DOHH2 (cell line): ENCODE results near the gene GABPB1.

Experiments
- H3F3A ChIP-seq: fragments of 200-600 bp; sonication (generic), shearing (Covaris generic); 2 replicates; pipeline ENCODE4 v1.6.0; 2016; ENCODE audit warnings: antibody characterized with exemption, mild to moderate bottlenecking; ENCODE audit not compliant: control insufficient read depth, insufficient read depth
- H3K27ac ChIP-seq: fragments of 200-600 bp; sonication (generic); 2 replicates; pipeline ENCODE4 v1.5.1; 2014; ENCODE audit warnings: low read depth, mild to moderate bottlenecking, low read length, moderate library complexity
- H3K27me3 ChIP-seq: fragments of 200-600 bp; sonication (generic); 2 replicates; pipeline ENCODE4 v1.6.1; 2014; ENCODE audit warnings: mild to moderate bottlenecking, low read length, mixed read lengths; ENCODE audit not compliant: control insufficient read depth
- H3K36me3 ChIP-seq: fragments of 200-600 bp; sonication (generic); 2 replicates; pipeline ENCODE4 v1.6.1; 2014; ENCODE audit warnings: mild to moderate bottlenecking, low read length, moderate library complexity, mixed read lengths; ENCODE audit not compliant: control insufficient read depth
- H3K4me1 ChIP-seq: fragments of 200-600 bp; sonication (generic); 2 replicates; pipeline ENCODE4 v1.6.1; 2014; ENCODE audit warnings: mild to moderate bottlenecking, low read length, mixed read lengths; ENCODE audit not compliant: control insufficient read depth
- H3K4me2 ChIP-seq: fragments of 200-600 bp; sonication (generic); 2 replicates; pipeline ENCODE4 v1.6.0; 2014; ENCODE audit warnings: mild to moderate bottlenecking, low read length, moderate library complexity
- H3K4me3 ChIP-seq: fragments of 200-600 bp; sonication (generic); 2 replicates; pipeline ENCODE4 v1.5.1; 2014; ENCODE audit warnings: mild to moderate bottlenecking, low read length, mixed read lengths
- H3K79me2 ChIP-seq: fragments of 200-600 bp; sonication (generic); 2 replicates; pipeline ENCODE4 v1.6.1; 2014; ENCODE audit warnings: mild to moderate bottlenecking, low read length, mixed read lengths; ENCODE audit not compliant: control insufficient read depth
- H3K9me2 ChIP-seq: fragments of 200-600 bp; sonication (generic); replicated peaks from 2 replicates; pipeline ENCODE4 v1.6.1; 2014; ENCODE audit warnings: mild to moderate bottlenecking, low read length, mixed read lengths; ENCODE audit not compliant: control insufficient read depth
- H3K9me3 ChIP-seq: fragments of 200-600 bp; sonication (generic); 2 replicates; pipeline ENCODE4 v1.6.1; 2014; ENCODE audit warnings: antibody characterized with exemption, low read length, mixed read lengths; ENCODE audit not compliant: control insufficient read depth, insufficient read depth
- H4K20me1 ChIP-seq: fragments of 200-600 bp; sonication (generic); 2 replicates; pipeline ENCODE4 v1.6.0; 2014; ENCODE audit warnings: low read depth, mild to moderate bottlenecking, antibody characterized with exemption, low read length, moderate library complexity; ENCODE audit not compliant: control insufficient read depth, insufficient read depth
- EZH2phosphoT487 ChIP-seq: fragments of 200-600 bp; sonication (generic); IDR thresholded peaks from 2 replicates; pipeline ENCODE4 v1.6.1; 2017; ENCODE audit warnings: borderline replicate concordance, mild to moderate bottlenecking, antibody characterized with exemption, low read length, moderate library complexity, mixed read lengths
- TF ChIP-seq, protein P1 (sequence below): fragments of 200-600 bp; sonication (generic); IDR thresholded peaks from one replicate; pipeline ENCODE4 v1.5.1; 2014; ENCODE audit warnings: antibody characterized with exemption, mild to moderate bottlenecking, low read depth, low read length; ENCODE audit not compliant: poor library complexity, severe bottlenecking

Gene GABPB1

DNA sequence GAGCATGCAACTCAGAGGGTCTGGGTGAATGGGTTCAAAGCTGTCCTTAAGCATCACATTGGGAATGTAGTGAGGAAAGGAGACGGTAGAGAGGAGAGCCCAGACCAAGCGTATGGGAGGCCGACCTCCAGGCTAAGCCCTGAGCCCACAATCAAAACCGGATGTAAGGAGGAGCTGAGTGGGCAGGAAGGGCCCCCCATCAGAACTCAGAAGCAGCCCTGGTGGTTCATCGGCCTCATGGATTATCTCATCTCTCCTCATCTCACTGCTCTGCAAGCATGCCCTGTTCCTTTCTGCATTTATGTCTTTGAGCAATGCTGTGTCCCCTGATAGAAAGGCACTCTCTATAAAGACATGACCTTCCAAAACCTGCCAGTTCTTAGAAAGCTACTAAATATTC, 95.7 kb downstream of the GABPB1 start:
- Histone ChIP-seq H3K36me3 (no peaks in the 10 kb centered on the region), H4K20me1 (no peaks in the 10 kb centered on the region), H3K4me1 (no peaks in the 10 kb centered on the region), H3F3A (no peaks in the 10 kb centered on the region), H3K9me3 (no peaks in the 10 kb centered on the region), H3K79me2 (no peaks in the 10 kb centered on the region), H3K4me2 (no peak overlapping the region), H3K4me3 (no peak overlapping the region), H3K27ac (no peak overlapping the region), H3K27me3 (peaks cover 7% of the 10 kb centered on the region; the same call in 1 of the 2 replicates), H3K9me2 (no peaks in the 10 kb centered on the region)
- TF ChIP-seq EZH2phosphoT487: no peak
- TF ChIP-seq, protein P1, sequence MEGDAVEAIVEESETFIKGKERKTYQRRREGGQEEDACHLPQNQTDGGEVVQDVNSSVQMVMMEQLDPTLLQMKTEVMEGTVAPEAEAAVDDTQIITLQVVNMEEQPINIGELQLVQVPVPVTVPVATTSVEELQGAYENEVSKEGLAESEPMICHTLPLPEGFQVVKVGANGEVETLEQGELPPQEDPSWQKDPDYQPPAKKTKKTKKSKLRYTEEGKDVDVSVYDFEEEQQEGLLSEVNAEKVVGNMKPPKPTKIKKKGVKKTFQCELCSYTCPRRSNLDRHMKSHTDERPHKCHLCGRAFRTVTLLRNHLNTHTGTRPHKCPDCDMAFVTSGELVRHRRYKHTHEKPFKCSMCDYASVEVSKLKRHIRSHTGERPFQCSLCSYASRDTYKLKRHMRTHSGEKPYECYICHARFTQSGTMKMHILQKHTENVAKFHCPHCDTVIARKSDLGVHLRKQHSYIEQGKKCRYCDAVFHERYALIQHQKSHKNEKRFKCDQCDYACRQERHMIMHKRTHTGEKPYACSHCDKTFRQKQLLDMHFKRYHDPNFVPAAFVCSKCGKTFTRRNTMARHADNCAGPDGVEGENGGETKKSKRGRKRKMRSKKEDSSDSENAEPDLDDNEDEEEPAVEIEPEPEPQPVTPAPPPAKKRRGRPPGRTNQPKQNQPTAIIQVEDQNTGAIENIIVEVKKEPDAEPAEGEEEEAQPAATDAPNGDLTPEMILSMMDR: no peak

DNA sequence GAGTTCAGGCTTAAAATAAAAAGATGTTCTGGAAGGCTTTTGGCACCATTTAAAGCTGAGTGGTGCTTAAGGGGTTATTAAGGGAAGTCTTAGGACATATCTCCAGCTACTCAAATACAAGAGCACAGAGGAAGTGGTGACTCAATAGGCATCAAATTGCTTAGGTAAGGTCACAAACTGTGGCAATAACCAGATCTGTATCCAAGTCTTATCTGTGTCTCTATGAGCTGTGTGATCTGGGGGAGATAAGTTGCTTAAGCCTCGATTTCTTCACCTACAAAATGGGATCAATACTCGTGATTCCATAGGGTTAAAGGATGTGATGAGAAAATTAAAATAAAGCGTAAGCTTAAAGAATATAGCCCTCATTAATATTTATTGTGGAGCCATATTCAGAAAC, 97.1 kb downstream of the GABPB1 start:
- no peak for TF ChIP-seq EZH2phosphoT487
- Histone ChIP-seq H3K4me1 (no peaks in the 10 kb centered on the region), H4K20me1 (no peaks in the 10 kb centered on the region), H3K9me3 (no peaks in the 10 kb centered on the region), H3K27me3 (peaks cover 7% of the 10 kb centered on the region; the same call in 1 of the 2 replicates), H3K4me3 (no peak overlapping the region), H3K4me2 (no peak overlapping the region), H3K79me2 (no peaks in the 10 kb centered on the region), H3F3A (no peaks in the 10 kb centered on the region), H3K27ac (no peak overlapping the region), H3K9me2 (no peaks in the 10 kb centered on the region), H3K36me3 (no peaks in the 10 kb centered on the region)

DNA sequence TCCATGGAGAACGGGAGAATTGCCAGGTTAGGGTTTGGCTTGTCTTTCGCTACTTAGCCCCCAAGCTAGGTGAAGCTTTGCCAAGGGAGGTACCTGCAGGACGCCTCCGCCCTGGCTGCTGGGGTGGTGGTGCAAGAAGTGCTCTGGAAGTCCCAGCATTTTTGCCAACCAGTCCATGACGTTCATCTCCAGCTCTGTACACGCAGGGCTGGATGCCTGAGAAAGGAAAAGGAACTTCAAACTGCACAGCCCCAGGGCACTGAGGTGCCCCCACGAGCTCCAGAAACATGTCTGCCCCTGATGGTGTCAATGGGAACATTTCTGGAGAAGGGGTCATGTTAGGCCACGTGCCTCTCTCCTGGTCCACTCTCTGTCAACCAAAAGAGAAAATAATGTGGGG, 97.7 kb downstream of the GABPB1 start:
- Histone ChIP-seq H3K36me3 (no peaks in the 10 kb centered on the region), H3K79me2 (no peaks in the 10 kb centered on the region), H4K20me1 (no peaks in the 10 kb centered on the region), H3K27me3 (peaks cover 7% of the 10 kb centered on the region; the same call in 1 of the 2 replicates), H3F3A (no peaks in the 10 kb centered on the region), H3K4me3 (no peak overlapping the region), H3K27ac (no peak overlapping the region), H3K9me3 (no peaks in the 10 kb centered on the region), H3K4me2 (no peak overlapping the region), H3K9me2 (no peaks in the 10 kb centered on the region), H3K4me1 (no peaks in the 10 kb centered on the region)
- TF ChIP-seq, protein P1: no peak
- TF ChIP-seq EZH2phosphoT487: no peak

DNA sequence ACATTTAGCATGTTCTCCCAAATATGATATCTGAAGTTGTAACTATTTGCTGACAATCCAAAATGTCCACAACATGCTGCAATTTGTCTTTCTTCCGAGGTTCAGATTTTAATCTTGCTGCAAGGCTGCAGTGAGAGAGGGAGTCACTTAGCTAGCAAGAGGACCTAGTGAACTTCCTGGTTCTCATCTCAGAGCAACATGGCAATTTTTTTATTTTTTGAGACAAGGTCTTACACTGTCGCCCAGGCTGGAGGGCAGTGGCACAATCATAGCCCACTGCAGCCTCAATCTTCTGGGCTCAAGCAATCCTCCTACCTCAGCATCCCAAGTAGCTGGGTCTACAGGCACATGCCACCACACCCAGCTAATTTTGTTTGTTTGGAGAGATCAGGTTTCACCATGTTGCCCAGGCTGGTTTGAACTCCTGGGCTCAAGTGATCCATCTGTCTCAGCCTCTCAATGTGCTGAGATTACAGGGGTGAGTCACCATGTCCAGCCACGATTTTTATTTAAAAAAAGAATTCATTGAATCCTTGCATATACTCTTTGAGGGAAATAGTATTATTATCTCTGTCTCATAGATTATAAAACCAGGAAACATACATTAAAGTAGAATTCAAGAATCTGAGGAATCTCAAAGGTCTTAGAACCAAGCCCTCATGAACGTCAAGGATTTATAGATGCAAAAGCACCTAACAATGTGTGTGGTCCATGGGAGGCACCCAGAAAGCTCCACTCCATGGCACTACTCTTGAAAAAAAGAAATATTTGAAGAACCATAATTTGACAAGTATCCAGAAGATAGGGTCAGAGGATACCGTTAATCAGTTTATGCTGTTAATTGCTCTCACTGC, 98.6 kb downstream of the GABPB1 start:
- H3K79me2 ChIP-seq: no peaks in the 10 kb centered on the region
- no peaks in the 10 kb centered on the region for H3F3A ChIP-seq
- H3K36me3 ChIP-seq: no peaks in the 10 kb centered on the region
- peaks cover 7% of the 10 kb centered on the region; the same call in 1 of the 2 replicates for H3K27me3 ChIP-seq
- H3K4me1 ChIP-seq: no peaks in the 10 kb centered on the region
- H3K4me2 ChIP-seq: no peak overlapping the region
- H3K9me2 ChIP-seq: no peaks in the 10 kb centered on the region
- no peaks in the 10 kb centered on the region for H3K9me3 ChIP-seq
- H3K27ac ChIP-seq: no peak overlapping the region
- H4K20me1 ChIP-seq: no peaks in the 10 kb centered on the region
- H3K4me3 ChIP-seq: no peak overlapping the region
- no peak for TF ChIP-seq EZH2phosphoT487
- TF ChIP-seq, protein P1: no peak
